ENCODE results near the gene CADM3.

- TF ChIP-seq CTCF (IDR thresholded peaks at IDR 0.05) (peak; percentile 99), EZH2 (IDR thresholded peaks at IDR 0.05; ENCODE audit: borderline replicate concordance, insufficient read depth, low read depth, low read length, poor library complexity, severe bottlenecking) (no peak)
Observed at GRCh38 chr1:159211331-159212136, 40.1 kb downstream of the CADM3 start.
